AG04450 (cell line): Measurements from ENCODE around the gene FBXO10. TPM values are rescaled to one million over a fixed set of nuclear protein-coding genes. Genes with fewer than 3 reads are reported as not detected.

ENCODE experiments used
- CTCF ChIA-PET: fragments of 300-600, 350-600 bp; formaldehyde crosslinking; extraction: SDS; loops from one replicate; lab custom pipeline; 2022; ENCODE audit warnings: antibody characterized with exemption, inconsistent platforms; lab: Charles Lee
- POLR2A ChIA-PET: fragments of 350-600 bp; formaldehyde crosslinking; extraction: SDS; loops from one replicate; lab custom pipeline; 2021; ENCODE audit warnings: antibody characterized with exemption, inconsistent platforms; lab: Yijun Ruan, JAX
- DNase-seq: peaks from one replicate; pipeline ENCODE4 v3.0.0-alpha.2; 2011; ENCODE audit warnings: low read depth, low spot score
- H3K27ac ChIP-seq: one replicate; pipeline ENCODE4 v1.5.1; 2012; ENCODE audit warnings: low read depth, low read length, control low read depth
- H3K27me3 ChIP-seq: one replicate; pipeline ENCODE4 v1.6.0; 2012; ENCODE audit warnings: low read length; ENCODE audit not compliant: control insufficient read depth, insufficient read depth
- H3K4me3 ChIP-seq: 2 replicates; pipeline ENCODE4 v1.5.1; 2011; ENCODE audit warnings: mild to moderate bottlenecking, low read depth, low read length, control low read depth
- H3K9me3 ChIP-seq: 2 replicates; pipeline ENCODE4 v1.5.1; 2012; ENCODE audit warnings: low read length; ENCODE audit not compliant: control insufficient read depth, insufficient read depth
- polyA plus RNA-seq: library from polyadenylated mRNA; depleted of rRNA; stranded (reverse); fragments of >200 nt; gene quantifications from 2 replicates; pipeline ENCODE4 v1.2.3, GENCODE V29; 2011; rRNA removed
- TF ChIP-seq, protein P1 (sequence below): IDR thresholded peaks from 2 replicates; pipeline ENCODE4 v1.5.1; 2011; ENCODE audit warnings: low read depth, low read length, control low read depth, inconsistent platforms

Gene FBXO10
- polyA plus RNA-seq, 1 experiment = 9.7 TPM

DNA sequence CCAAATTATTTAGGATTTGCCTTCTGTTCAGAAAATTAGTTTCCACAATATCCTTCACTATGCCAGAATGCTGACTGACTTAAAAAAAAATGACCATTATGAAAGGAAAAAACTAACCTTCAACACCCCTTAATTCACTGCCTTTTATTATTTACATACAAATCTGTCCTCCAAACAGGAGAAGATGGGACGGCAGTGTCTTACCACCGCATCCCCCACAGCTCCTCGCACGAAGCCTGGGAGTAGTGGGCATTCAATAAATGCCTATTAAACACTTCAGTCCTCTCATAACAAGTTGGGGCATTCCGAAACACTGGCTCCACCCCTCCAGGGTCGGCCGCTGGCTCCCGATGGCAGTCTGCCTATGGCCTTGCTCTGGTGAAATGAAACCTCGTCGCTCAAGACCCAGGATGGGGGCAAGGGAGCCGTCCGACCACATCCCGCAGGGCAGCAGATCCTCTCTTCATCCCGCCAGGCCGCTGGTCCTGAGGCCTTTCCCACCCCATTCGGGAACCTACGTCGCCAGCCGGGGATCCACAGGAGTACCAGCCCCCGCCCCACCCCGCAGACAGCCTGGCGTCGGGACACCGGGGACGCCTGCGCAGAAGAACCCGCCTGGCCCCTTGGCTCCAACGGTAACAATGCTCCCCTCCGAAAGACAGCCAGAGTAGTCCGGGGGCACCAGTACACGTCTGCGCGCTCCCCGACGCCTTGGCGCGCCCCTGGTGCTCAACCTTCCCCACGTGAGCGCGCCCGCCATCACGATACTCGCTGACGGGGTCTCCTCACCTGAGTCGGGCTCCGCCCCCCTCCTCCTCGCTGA is 111.5 kb downstream of the FBXO10 start:
- TF ChIP-seq, protein P1, sequence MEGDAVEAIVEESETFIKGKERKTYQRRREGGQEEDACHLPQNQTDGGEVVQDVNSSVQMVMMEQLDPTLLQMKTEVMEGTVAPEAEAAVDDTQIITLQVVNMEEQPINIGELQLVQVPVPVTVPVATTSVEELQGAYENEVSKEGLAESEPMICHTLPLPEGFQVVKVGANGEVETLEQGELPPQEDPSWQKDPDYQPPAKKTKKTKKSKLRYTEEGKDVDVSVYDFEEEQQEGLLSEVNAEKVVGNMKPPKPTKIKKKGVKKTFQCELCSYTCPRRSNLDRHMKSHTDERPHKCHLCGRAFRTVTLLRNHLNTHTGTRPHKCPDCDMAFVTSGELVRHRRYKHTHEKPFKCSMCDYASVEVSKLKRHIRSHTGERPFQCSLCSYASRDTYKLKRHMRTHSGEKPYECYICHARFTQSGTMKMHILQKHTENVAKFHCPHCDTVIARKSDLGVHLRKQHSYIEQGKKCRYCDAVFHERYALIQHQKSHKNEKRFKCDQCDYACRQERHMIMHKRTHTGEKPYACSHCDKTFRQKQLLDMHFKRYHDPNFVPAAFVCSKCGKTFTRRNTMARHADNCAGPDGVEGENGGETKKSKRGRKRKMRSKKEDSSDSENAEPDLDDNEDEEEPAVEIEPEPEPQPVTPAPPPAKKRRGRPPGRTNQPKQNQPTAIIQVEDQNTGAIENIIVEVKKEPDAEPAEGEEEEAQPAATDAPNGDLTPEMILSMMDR = no peak
- ChIA-PET POLR2A (interaction anchor here (1.0 to 2.2 kb wide), 3 partner anchors 22 to 42 kb away, joined by 3 to 11 read pairs (median 3); partner anchors contain the start of gene GRHPR), CTCF (interaction anchor here (1.4 kb wide), 1 partner anchor 49 kb away, joined by 6 read pairs; no protein-coding TSS in a partner anchor)
- peak overlapping the region; percentile 98 for H3K27ac ChIP-seq
- H3K4me3 ChIP-seq = peak overlapping the region; percentile 98
- no peak for DNase-seq
- peaks cover 4% of the 10 kb centered on the region; the same call in 1 of the 2 replicates for H3K9me3 ChIP-seq
- no peaks in the 10 kb centered on the region for H3K27me3 ChIP-seq

DNA sequence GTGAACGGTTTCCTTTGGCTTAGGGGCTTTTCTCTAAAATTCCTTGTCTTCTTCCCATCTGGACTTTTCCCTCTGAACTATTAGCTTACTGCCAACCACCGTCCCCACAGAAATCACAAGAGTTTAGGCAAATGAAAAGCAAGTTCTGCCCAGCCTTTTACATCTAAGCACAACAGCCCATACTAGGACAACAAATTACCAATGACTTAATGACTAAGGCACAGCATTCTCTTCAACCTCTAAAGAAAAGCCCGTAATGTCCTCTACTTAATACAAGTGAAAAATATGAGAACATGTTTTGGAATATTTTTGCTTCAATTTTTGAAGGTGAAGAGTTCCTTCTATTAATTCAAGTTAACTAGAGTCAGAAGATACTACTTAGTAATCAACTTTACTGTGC is 112.2 kb downstream of the FBXO10 start:
- CTCF ChIA-PET = no interaction called here
- DNase-seq = no peak
- peak overlapping the region; percentile 98 for H3K4me3 ChIP-seq
- H3K9me3 ChIP-seq = peaks cover 4% of the 10 kb centered on the region; the same call in 1 of the 2 replicates
- H3K27me3 ChIP-seq = no peaks in the 10 kb centered on the region
- POLR2A ChIA-PET = interaction anchor here (1.2 kb wide), 1 partner anchor 42 kb away, joined by 3 read pairs; the partner anchor contains the start of gene GRHPR
- no peak overlapping the region for H3K27ac ChIP-seq
- TF ChIP-seq, protein P1 = no peak

Other genes starting within 250 kb of the FBXO10 start
- gene GRHPR, start 153.7 kb downstream of the FBXO10 start, polyA plus RNA-seq = 96.1 and 126 TPM in 2 replicates
- 9.5 and 10.9 TPM in 2 replicates for gene ZBTB5, start 110.9 kb downstream of the FBXO10 start, polyA plus RNA-seq
- gene POLR1E, start 90.4 kb downstream of the FBXO10 start, polyA plus RNA-seq = 42.2 and 44.5 TPM in 2 replicates
- gene TOMM5, start 16.2 kb upstream of the FBXO10 start, polyA plus RNA-seq = 185 and 207 TPM in 2 replicates
- gene FRMPD1, start 74.6 kb upstream of the FBXO10 start, polyA plus RNA-seq = not detected in 2 replicates
- 6.3 and 6.9 TPM in 2 replicates for gene TRMT10B, start 177.4 kb upstream of the FBXO10 start, polyA plus RNA-seq
- gene EXOSC3, start 208.7 kb upstream of the FBXO10 start, polyA plus RNA-seq = 19.9 and 29.1 TPM in 2 replicates
- gene DCAF10, start 224.4 kb upstream of the FBXO10 start, polyA plus RNA-seq = 26.4 and 28.7 TPM in 2 replicates